GM23248 (cell line): Measurements from ENCODE around the gene PTRH2.

Experiments
- EZH2 ChIP-seq: fragments of 200-600 bp; sonication (generic); IDR thresholded peaks from 2 replicates; pipeline ENCODE4 v1.6.1; 2018; ENCODE audit warnings: antibody characterized with exemption, mild to moderate bottlenecking; ENCODE audit not compliant: insufficient read depth, poor library complexity, severe bottlenecking
- EZH2phosphoT487 ChIP-seq: fragments of 200-600 bp; sonication (generic); IDR thresholded peaks from 2 replicates; pipeline ENCODE4 v1.6.1; 2018; ENCODE audit warnings: antibody characterized with exemption, moderate library complexity, mild to moderate bottlenecking, low read depth; ENCODE audit not compliant: insufficient read depth

GRCh38 chr17:59714255-59714654 is 7.0 kb upstream of the PTRH2 start:
- no peak for TF ChIP-seq EZH2phosphoT487
- TF ChIP-seq EZH2: no peak
